KBM-7 (cell line): ENCODE measurements around the gene EMILIN3.

Source experiments
- DNase-seq: peaks from one replicate; pipeline ENCODE4 v3.0.0-alpha.2; 2015
- in situ Hi-C: fragments of 300-500 bp; cut with MboI; formaldehyde crosslinking; loops from 2 replicates; pipeline ENCODE4 v1.14.3; 2020; ENCODE audit warnings: low sequenced_read_pairs, low pct_unique_long_range_greater_than_20kb, mixed read lengths

The EMILIN3 gene

GRCh38 chr20:41367393-41367695, 726 bp upstream of the EMILIN3 start:
- in situ Hi-C loops: no loop called here
- DNase-seq: no peak

- no peak for DNase-seq
- in situ Hi-C loops: no loop called here
Observed at GRCh38 chr20:41365777-41366545, 657 bp downstream of the EMILIN3 start.

- in situ Hi-C loops: no loop called here
- no peak for DNase-seq
Observed at GRCh38 chr20:41364967-41365765, 1.5 kb downstream of the EMILIN3 start.

- no peak for DNase-seq
- in situ Hi-C loops: no loop called here
Observed at GRCh38 chr20:41364236-41364855, 2.3 kb downstream of the EMILIN3 start.

- in situ Hi-C loops: no loop called here
- DNase-seq: no peak
Observed at GRCh38 chr20:41363601-41364000, 3.0 kb downstream of the EMILIN3 start.

GRCh38 chr20:41362748-41363140, 3.9 kb downstream of the EMILIN3 start:
- no peak for DNase-seq
- in situ Hi-C loops: no loop called here

- in situ Hi-C loops: no loop called here
Observed at GRCh38 chr20:41361757-41362747, 4.6 kb downstream of the EMILIN3 start.

GRCh38 chr20:41360831-41361756, 5.5 kb downstream of the EMILIN3 start:
- in situ Hi-C loops: no loop called here
- DNase-seq: no peak

More at GRCh38 chr20:41361757-41362747, 4.6 kb downstream of the EMILIN3 start:
- DNase-seq: no peak

- no peak for DNase-seq
- in situ Hi-C loops: no loop called here
Observed at GRCh38 chr20:41359541-41360011, 7.0 kb downstream of the EMILIN3 start.

GRCh38 chr20:41358717-41359116, 7.9 kb downstream of the EMILIN3 start:
- in situ Hi-C loops: no loop called here
- no peak for DNase-seq

GRCh38 chr20:41358230-41358629, 8.4 kb downstream of the EMILIN3 start:
- DNase-seq: no peak
- in situ Hi-C loops: no loop called here

GRCh38 chr20:41357424-41358163, 9.0 kb downstream of the EMILIN3 start:
- in situ Hi-C loops: no loop called here
- DNase-seq: no peak

- DNase-seq: no peak
- in situ Hi-C loops: no loop called here
Observed at GRCh38 chr20:41356951-41357350, 9.7 kb downstream of the EMILIN3 start.

- no peak for DNase-seq
Observed at GRCh38 chr20:41355598-41356203, 10.9 kb downstream of the EMILIN3 start.

GRCh38 chr20:41355192-41355591, 11.4 kb downstream of the EMILIN3 start:
- no peak for DNase-seq
- in situ Hi-C loops: no loop called here

More at GRCh38 chr20:41355598-41356203, 10.9 kb downstream of the EMILIN3 start:
- in situ Hi-C loops: no loop called here

GRCh38 chr20:41353530-41353929, 13.1 kb downstream of the EMILIN3 start:
- no peak for DNase-seq

GRCh38 chr20:41352666-41353065, 14.0 kb downstream of the EMILIN3 start:
- in situ Hi-C loops: no loop called here
- DNase-seq: no peak

More at GRCh38 chr20:41353530-41353929, 13.1 kb downstream of the EMILIN3 start:
- in situ Hi-C loops: no loop called here
